HG03135 (cell line): ENCODE results near the gene NINJ1.

ENCODE experiments used
- ATAC-seq: cut with Tn5 transposase; IDR thresholded peaks from one replicate; pipeline ENCODE4 v1.9.1; 2021; ENCODE audit warnings: mild to moderate bottlenecking, moderate library complexity; ENCODE audit not compliant: unreplicated experiment

Gene NINJ1

GRCh38 chr9:93134015-93134739 lies at the start of gene NINJ1:
Gene NINJ1 (minus strand): TSS chr9:93134251. CDS start chr9:93134217, 34 bp downstream.
- ATAC-seq: peak; percentile 69

GRCh38 chr9:93183131-93183662 lies 49.1 kb upstream of the NINJ1 start:
- ATAC-seq: no peak

- no peak for ATAC-seq
Measured at GRCh38 chr9:93182572-93182971, 48.5 kb upstream of the NINJ1 start.

- ATAC-seq: no peak
Measured at GRCh38 chr9:93181672-93182435, 47.8 kb upstream of the NINJ1 start.

- no peak for ATAC-seq
Measured at GRCh38 chr9:93180938-93181337, 46.9 kb upstream of the NINJ1 start.

- ATAC-seq: no peak
Measured at GRCh38 chr9:93178851-93179786, 45.1 kb upstream of the NINJ1 start.

GRCh38 chr9:93177676-93178075 lies 43.6 kb upstream of the NINJ1 start:
- no peak for ATAC-seq

GRCh38 chr9:93174976-93175375 lies 40.9 kb upstream of the NINJ1 start:
- no peak for ATAC-seq

GRCh38 chr9:93173365-93174051 lies 39.5 kb upstream of the NINJ1 start:
- ATAC-seq: no peak

- no peak for ATAC-seq
Measured at GRCh38 chr9:93172666-93173364, 38.8 kb upstream of the NINJ1 start.

- ATAC-seq: no peak
Measured at GRCh38 chr9:93171261-93171990, 37.4 kb upstream of the NINJ1 start.

- ATAC-seq: no peak
Measured at GRCh38 chr9:93170571-93170970, 36.5 kb upstream of the NINJ1 start.

- ATAC-seq: no peak
Measured at GRCh38 chr9:93169444-93169843, 35.4 kb upstream of the NINJ1 start.

- no peak for ATAC-seq
Measured at GRCh38 chr9:93168581-93168980, 34.5 kb upstream of the NINJ1 start.

GRCh38 chr9:93167838-93168237 lies 33.8 kb upstream of the NINJ1 start:
- no peak for ATAC-seq

GRCh38 chr9:93167185-93167584 lies 33.1 kb upstream of the NINJ1 start:
- ATAC-seq: no peak

GRCh38 chr9:93166699-93167098 lies 32.6 kb upstream of the NINJ1 start:
- ATAC-seq: no peak

- ATAC-seq: no peak
Measured at GRCh38 chr9:93164085-93164484, 30.0 kb upstream of the NINJ1 start.
